Endothelial cell of umbilical vein (primary cell): Measurements from ENCODE around the gene ASTN1.

Experiments
- CTCF ChIP-seq, 2 donors: IDR thresholded peaks; 1 replicate in 1 of 2; 2 replicates in 1 of 2; pipeline ENCODE4 v1.5.1; 2011; ENCODE audit warnings: low read length in 2 of 2, mild to moderate bottlenecking in 2 of 2, moderate library complexity in 2 of 2, control low read depth in 1 of 2, inconsistent platforms in 1 of 2, low read depth in 1 of 2; ENCODE audit not compliant: insufficient read depth in 1 of 2; ENCODE audit errors: extremely low read depth in 1 of 2
- POLR2AphosphoS5 ChIP-seq: IDR thresholded peaks from 2 replicates; pipeline ENCODE4 v1.6.1; 2012; ENCODE audit warnings: low read depth, mild to moderate bottlenecking, control low read depth, low read length, moderate library complexity; ENCODE audit not compliant: insufficient read depth

- TF ChIP-seq CTCF (IDR thresholded peaks at IDR 0.05; ENCODE audit: extremely low read depth in 1 of 2, insufficient read depth in 1 of 2, low read depth in 1 of 2, low read length in 2 of 2) (no peak), POLR2AphosphoS5 (no peak)
Measured at GRCh38 chr1:176847052-176847451, 317.5 kb downstream of the ASTN1 start.
